HepG2 (cell line): ENCODE measurements around the gene AP4M1. TPM values are rescaled to one million over a fixed set of nuclear protein-coding genes. Genes with fewer than 3 reads are reported as not detected.

ENCODE experiments used
- ARHGAP35 ChIP-seq: sonication (generic); formaldehyde crosslinking; IDR thresholded peaks from 2 replicates; pipeline ENCODE4 v1.9.0; 2022; ENCODE audit warnings: mild to moderate bottlenecking, inconsistent platforms, moderate library complexity, missing genetic modification reagents, borderline replicate concordance
- ARID4A ChIP-seq: sonication (generic); formaldehyde crosslinking; IDR thresholded peaks from 2 replicates; pipeline ENCODE4 v1.5.0; 2020; ENCODE audit warnings: mild to moderate bottlenecking, missing genetic modification reagents, borderline replicate concordance
- CREBL2 ChIP-seq: sonication (generic); formaldehyde crosslinking; IDR thresholded peaks from 2 replicates; pipeline ENCODE4 v1.8.1; 2023; ENCODE audit warnings: missing genetic modification reagents, mild to moderate bottlenecking, borderline replicate concordance
- ETV5 ChIP-seq: IDR thresholded peaks from 2 replicates; pipeline ENCODE4 v1.6.1; 2018; ENCODE audit warnings: missing biosample characterization, missing genetic modification reagents, inconsistent platforms, borderline replicate concordance
- GMEB1 ChIP-seq: sonication (generic); formaldehyde crosslinking; IDR thresholded peaks from 2 replicates; pipeline ENCODE4 v1.5.1; 2020; ENCODE audit warnings: missing genetic modification reagents, mild to moderate bottlenecking, borderline replicate concordance
- GTF3A ChIP-seq: sonication (generic); formaldehyde crosslinking; conservative IDR thresholded peaks from 2 replicates; pipeline ENCODE4 v1.4.0; 2020; ENCODE audit warnings: mild to moderate bottlenecking, missing genetic modification reagents
- HIC2 ChIP-seq: sonication (generic); formaldehyde crosslinking; IDR thresholded peaks from 2 replicates; pipeline ENCODE4 v1.9.0; 2022; ENCODE audit warnings: low read depth, missing genetic modification reagents
- PATZ1 ChIP-seq: sonication (generic); formaldehyde crosslinking; IDR thresholded peaks from 2 replicates; pipeline ENCODE4 v1.4.0; 2020; ENCODE audit warnings: missing genetic modification reagents
- POLR2AphosphoS5 ChIP-seq: IDR thresholded peaks from 2 replicates; pipeline ENCODE4 v1.6.1; 2012; ENCODE audit warnings: low read depth, low read length
- ZBTB26 ChIP-seq: IDR thresholded peaks from 2 replicates; pipeline ENCODE4 v1.6.1; 2016; ENCODE audit warnings: missing compliant biosample characterization, missing genetic modification reagents, borderline replicate concordance
- ZC3H13 ChIP-seq: sonication (generic); formaldehyde crosslinking; IDR thresholded peaks from 2 replicates; pipeline ENCODE4 v1.8.1; 2023; ENCODE audit warnings: mild to moderate bottlenecking, missing genetic modification reagents, moderate library complexity
- ZNF225 ChIP-seq: sonication (generic); formaldehyde crosslinking; IDR thresholded peaks from 2 replicates; pipeline ENCODE4 v1.4.0; 2020; ENCODE audit warnings: mild to moderate bottlenecking, missing genetic modification reagents
- ZNF251 ChIP-seq: sonication (generic); formaldehyde crosslinking; IDR thresholded peaks from 2 replicates; pipeline ENCODE4 v1.9.0; 2021; ENCODE audit warnings: mild to moderate bottlenecking, missing genetic modification reagents
- ZNF547 ChIP-seq: sonication (generic); formaldehyde crosslinking; IDR thresholded peaks from 2 replicates; pipeline ENCODE4 v1.5.1; 2020; ENCODE audit warnings: mild to moderate bottlenecking, missing genetic modification reagents
- ZNF550 ChIP-seq: sonication (generic); formaldehyde crosslinking; IDR thresholded peaks from 2 replicates; pipeline ENCODE4 v1.4.0; 2020; ENCODE audit warnings: mild to moderate bottlenecking, missing genetic modification reagents, borderline replicate concordance
- ZNF598 ChIP-seq: sonication (generic); formaldehyde crosslinking; IDR thresholded peaks from 2 replicates; pipeline ENCODE4 v1.5.1; 2020; ENCODE audit warnings: mild to moderate bottlenecking, missing genetic modification reagents, borderline replicate concordance
- ZNF644 ChIP-seq: IDR thresholded peaks from 2 replicates; pipeline ENCODE4 v1.6.1; 2016; ENCODE audit warnings: low read depth
- polyA plus RNA-seq, 8 experiments: library from polyadenylated mRNA; depleted of rRNA in 3 of 8; stranded (reverse) in 7 of 8; unstranded in 1 of 8; fragments of >200 nt; fragmentation: Illumina TruSeq in 4 of 8; extraction: Trizol in 4 of 8; gene quantifications; 2 replicates each; pipeline versions ENCODE4 v1.2.1 to v1.2.3, GENCODE V29; 2011 to 2016; ENCODE audit warnings: low read depth in 4 of 8, missing spikeins in 1 of 8, mixed read lengths in 1 of 8; ENCODE audit not compliant: insufficient read depth in 1 of 8
- total RNA-seq, 5 experiments: library from RNA; depleted of rRNA; stranded (reverse); fragments of >200 nt; fragmentation: Illumina TruSeq; extraction: Trizol; gene quantifications; 2 replicates each; pipeline ENCODE4 v1.2.3, GENCODE V29; 2016; ENCODE audit warnings: low read depth in 1 of 5

Gene AP4M1
- total and polyA plus RNA-seq, 2 of the 13 experiments (the other 11 are each of a cell fraction or from before 2014, with no cell fraction given), result 6.3 to 9.7 TPM

GRCh38 chr7:100079024-100079560 lies 22.4 kb upstream of the AP4M1 start (continued):
- TF ChIP-seq HIC2, result peak; percentile 40
- TF ChIP-seq ZNF547, result no peak
- TF ChIP-seq GMEB1 (CRISPR knock-in tag), result 0 out of 2 replicates have a peak, but pooled peaks have one; percentile 13
- TF ChIP-seq ZNF598 (CRISPR knock-in tag), result peak; percentile 46; the same call in 1 of the 2 replicates
- TF ChIP-seq POLR2AphosphoS5, result peak; percentile 31; the same call in 1 of the 2 replicates
- 0 out of 2 replicates have a peak, but pooled peaks have one; percentile 51 for TF ChIP-seq ZC3H13
- peak; percentile 60; the same call in 1 of the 2 replicates for TF ChIP-seq ETV5 (CRISPR knock-in tag)
- no peak for TF ChIP-seq ARHGAP35 (CRISPR knock-in tag)
- TF ChIP-seq CREBL2, result no peak
- peak; percentile 97 for TF ChIP-seq ZBTB26
- TF ChIP-seq GTF3A, result no peak
- TF ChIP-seq ZNF251 (CRISPR knock-in tag), result no peak
- TF ChIP-seq ZNF550 (CRISPR knock-in tag), result 0 out of 2 replicates have a peak, but pooled peaks have one; percentile 75
- TF ChIP-seq PATZ1 (CRISPR knock-in tag), result peak; percentile 72
- no peak for TF ChIP-seq ZNF644 (CRISPR knock-in tag)
- TF ChIP-seq ZNF225 (CRISPR knock-in tag), result no peak
- peak; percentile 77; the same call in 1 of the 2 replicates for TF ChIP-seq ARID4A (CRISPR knock-in tag)
